ENCODE measurements around the gene DOK4. TPM values are rescaled to one million over a fixed set of nuclear protein-coding genes. Genes with fewer than 3 reads are reported as not detected.

DOK4 gene
- total RNA-seq, 1 experiment from 2014 or later, result 6.8 TPM

- Histone ChIP-seq H3K27ac (ENCODE audit: low read length) (no peak overlapping the region), H3K36me3 (ENCODE audit: control insufficient read depth, insufficient read depth, low read length) (no peaks in the 10 kb centered on the region), H3K27me3 (ENCODE audit: control insufficient read depth, insufficient read depth, low read length) (no peaks in the 10 kb centered on the region), H3K4me1 (ENCODE audit: control insufficient read depth, insufficient read depth, low read length) (peaks cover 8% of the 10 kb centered on the region), H3K9me3 (ENCODE audit: control insufficient read depth, insufficient read depth, low read depth, low read length) (no peaks in the 10 kb centered on the region), H3K4me3 (ENCODE audit: low read depth in 2 of 2, low read length in 2 of 2) (no peak overlapping the region)
- in situ Hi-C loops (cut with HindIII; ENCODE audit: low pct_unique_long_range_greater_than_20kb, low sequenced_read_pairs), result no loop called here
- intact Hi-C loops (cut with micrococcal nuclease; ENCODE audit: unreplicated experiment), result no loop called here
- CTCF ChIA-PET, result no interaction called here
- no peak for DNase-seq (ENCODE audit: low read depth, low spot score)
- no peak for ATAC-seq
- BruUV-seq (replicated peaks), result no TSS peak
- TF ChIP-seq REST (IDR thresholded peaks at IDR 0.05; ENCODE audit: insufficient read depth in 1 of 2, low read depth in 2 of 2, low read length in 1 of 2) (no peak), TCF7L2 (IDR thresholded peaks at IDR 0.05; ENCODE audit: low read depth, low read length) (no peak), POLR2AphosphoS5 (IDR thresholded peaks at IDR 0.05; ENCODE audit: low read depth, low read length) (no peak), SIN3A (IDR thresholded peaks at IDR 0.05; ENCODE audit: borderline replicate concordance, insufficient read depth, low read depth, low read length) (no peak)
- TF ChIP-seq, protein P1, sequence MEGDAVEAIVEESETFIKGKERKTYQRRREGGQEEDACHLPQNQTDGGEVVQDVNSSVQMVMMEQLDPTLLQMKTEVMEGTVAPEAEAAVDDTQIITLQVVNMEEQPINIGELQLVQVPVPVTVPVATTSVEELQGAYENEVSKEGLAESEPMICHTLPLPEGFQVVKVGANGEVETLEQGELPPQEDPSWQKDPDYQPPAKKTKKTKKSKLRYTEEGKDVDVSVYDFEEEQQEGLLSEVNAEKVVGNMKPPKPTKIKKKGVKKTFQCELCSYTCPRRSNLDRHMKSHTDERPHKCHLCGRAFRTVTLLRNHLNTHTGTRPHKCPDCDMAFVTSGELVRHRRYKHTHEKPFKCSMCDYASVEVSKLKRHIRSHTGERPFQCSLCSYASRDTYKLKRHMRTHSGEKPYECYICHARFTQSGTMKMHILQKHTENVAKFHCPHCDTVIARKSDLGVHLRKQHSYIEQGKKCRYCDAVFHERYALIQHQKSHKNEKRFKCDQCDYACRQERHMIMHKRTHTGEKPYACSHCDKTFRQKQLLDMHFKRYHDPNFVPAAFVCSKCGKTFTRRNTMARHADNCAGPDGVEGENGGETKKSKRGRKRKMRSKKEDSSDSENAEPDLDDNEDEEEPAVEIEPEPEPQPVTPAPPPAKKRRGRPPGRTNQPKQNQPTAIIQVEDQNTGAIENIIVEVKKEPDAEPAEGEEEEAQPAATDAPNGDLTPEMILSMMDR (IDR thresholded peaks at IDR 0.05), result no peak
- POLR2A ChIA-PET, result no interaction called here
These were observed 45.5 kb upstream of the DOK4 start for GRCh38 chr16:57531635-57532265.

DNA sequence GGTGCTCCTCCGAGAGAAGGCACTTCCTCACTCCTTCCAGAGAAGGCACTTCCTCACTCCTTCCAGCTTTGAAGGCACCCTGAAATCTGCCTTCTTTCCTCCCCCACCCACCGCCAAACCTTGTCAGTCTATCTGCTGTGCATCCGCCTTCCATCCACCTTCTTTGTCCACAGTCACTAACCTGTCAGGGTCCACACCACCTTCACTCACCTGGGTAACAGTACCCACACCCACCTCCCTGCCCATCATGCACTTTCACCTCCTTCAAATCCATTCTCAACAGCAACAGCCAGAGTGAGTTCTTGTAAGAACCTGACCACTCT, 44.9 kb upstream of the DOK4 start:
- intact Hi-C loops (cut with micrococcal nuclease; ENCODE audit: unreplicated experiment) (no loop called here), in situ Hi-C loops (cut with HindIII; ENCODE audit: low pct_unique_long_range_greater_than_20kb, low sequenced_read_pairs) (no loop called here)
- DNase-seq (ENCODE audit: low read depth, low spot score) (no peak), ATAC-seq (no peak)
- TF ChIP-seq TCF7L2 (IDR thresholded peaks at IDR 0.05; ENCODE audit: low read depth, low read length), result no peak
- no peak for TF ChIP-seq POLR2AphosphoS5 (IDR thresholded peaks at IDR 0.05; ENCODE audit: low read depth, low read length)
- TF ChIP-seq SIN3A (IDR thresholded peaks at IDR 0.05; ENCODE audit: borderline replicate concordance, insufficient read depth, low read depth, low read length), result no peak
- no peak for TF ChIP-seq REST (IDR thresholded peaks at IDR 0.05; ENCODE audit: insufficient read depth in 1 of 2, low read depth in 2 of 2, low read length in 1 of 2)
- TF ChIP-seq, protein P1 (IDR thresholded peaks at IDR 0.05), result no peak
- H3K4me3 ChIP-seq (ENCODE audit: low read depth in 2 of 2, low read length in 2 of 2), result no peak overlapping the region
- no peaks in the 10 kb centered on the region for H3K27me3 ChIP-seq (ENCODE audit: control insufficient read depth, insufficient read depth, low read length)
- peaks cover 8% of the 10 kb centered on the region for H3K4me1 ChIP-seq (ENCODE audit: control insufficient read depth, insufficient read depth, low read length)
- H3K27ac ChIP-seq (ENCODE audit: low read length), result no peak overlapping the region
- no peaks in the 10 kb centered on the region for H3K9me3 ChIP-seq (ENCODE audit: control insufficient read depth, insufficient read depth, low read depth, low read length)
- no peaks in the 10 kb centered on the region for H3K36me3 ChIP-seq (ENCODE audit: control insufficient read depth, insufficient read depth, low read length)
- no TSS peak for BruUV-seq (replicated peaks)
- ChIA-PET POLR2A (no interaction called here), CTCF (no interaction called here)

Measured in Panc1 (cell line).